ENCODE measurements around the gene UNCX.
"Not testable (repeated sequence)": the region's sequence is repeated elsewhere in the genome, so short reads cannot be mapped to it uniquely, and the experiment has no call there.

Gene UNCX

GRCh38 chr7:1279041-1279440 is 46.4 kb downstream of the UNCX start:
- DNase-seq, result no peak

- not testable (repeated sequence) for DNase-seq
Measured at GRCh38 chr7:1279895-1280294, 47.2 kb downstream of the UNCX start.

GRCh38 chr7:1281068-1281467 is 48.4 kb downstream of the UNCX start:
- no peak for DNase-seq

GRCh38 chr7:1282679-1283078 is 50.0 kb downstream of the UNCX start:
- no peak for DNase-seq

- DNase-seq, result no peak
Measured at GRCh38 chr7:1283337-1283736, 50.7 kb downstream of the UNCX start.

GRCh38 chr7:1283941-1284742 is 51.5 kb downstream of the UNCX start:
- DNase-seq, result no peak

GRCh38 chr7:1284743-1285458 is 52.2 kb downstream of the UNCX start:
- DNase-seq, result no peak

- DNase-seq, result no peak
Measured at GRCh38 chr7:1285556-1286301, 53.1 kb downstream of the UNCX start.
